ENCODE results near the gene KCNJ5.
"Not testable (repeated sequence)": the region's sequence is repeated elsewhere in the genome, so short reads cannot be mapped to it uniquely, and the experiment has no call there.

The KCNJ5 gene

DNA sequence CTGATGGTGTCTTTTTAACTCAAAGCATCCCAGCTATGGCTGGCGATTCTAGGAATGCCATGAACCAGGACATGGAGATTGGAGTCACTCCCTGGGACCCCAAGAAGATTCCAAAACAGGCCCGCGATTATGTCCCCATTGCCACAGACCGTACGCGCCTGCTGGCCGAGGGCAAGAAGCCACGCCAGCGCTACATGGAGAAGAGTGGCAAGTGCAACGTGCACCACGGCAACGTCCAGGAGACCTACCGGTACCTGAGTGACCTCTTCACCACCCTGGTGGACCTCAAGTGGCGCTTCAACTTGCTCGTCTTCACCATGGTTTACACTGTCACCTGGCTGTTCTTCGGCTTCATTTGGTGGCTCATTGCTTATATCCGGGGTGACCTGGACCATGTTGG is 20.1 kb downstream of the KCNJ5 start:
- DNase-seq (ENCODE audit: low read depth in 3 of 3, low spot score in 1 of 3): no peak

DNA sequence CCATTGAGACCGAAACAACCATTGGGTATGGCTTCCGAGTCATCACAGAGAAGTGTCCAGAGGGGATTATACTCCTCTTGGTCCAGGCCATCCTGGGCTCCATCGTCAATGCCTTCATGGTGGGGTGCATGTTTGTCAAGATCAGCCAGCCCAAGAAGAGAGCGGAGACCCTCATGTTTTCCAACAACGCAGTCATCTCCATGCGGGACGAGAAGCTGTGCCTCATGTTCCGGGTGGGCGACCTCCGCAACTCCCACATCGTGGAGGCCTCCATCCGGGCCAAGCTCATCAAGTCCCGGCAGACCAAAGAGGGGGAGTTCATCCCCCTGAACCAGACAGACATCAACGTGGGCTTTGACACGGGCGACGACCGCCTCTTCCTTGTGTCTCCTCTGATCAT is 20.5 kb downstream of the KCNJ5 start:
- no peak for DNase-seq (ENCODE audit: low read depth in 3 of 3, low spot score in 1 of 3)

DNA sequence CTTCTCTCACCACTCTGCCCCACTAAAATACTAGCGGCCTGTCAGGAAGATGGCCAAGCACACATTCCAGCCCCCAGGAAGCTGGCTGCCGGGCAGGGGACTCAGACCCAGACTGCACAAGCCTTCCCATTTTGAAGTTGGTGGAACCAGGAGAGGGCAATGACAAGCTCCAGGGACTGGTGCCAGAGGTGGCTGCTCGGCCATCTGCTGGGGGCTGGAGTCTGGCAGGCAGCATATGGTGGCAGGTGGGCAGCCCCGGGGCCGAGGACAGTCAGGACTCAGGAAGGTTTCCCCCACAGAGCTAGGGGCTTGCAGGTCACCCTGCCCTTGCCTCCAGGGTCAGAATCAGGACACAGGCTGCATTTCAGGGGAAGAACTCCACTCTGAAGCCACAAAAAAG is 22.6 kb downstream of the KCNJ5 start:
- DNase-seq (ENCODE audit: low read depth in 3 of 3, low spot score in 1 of 3): no peak

DNA sequence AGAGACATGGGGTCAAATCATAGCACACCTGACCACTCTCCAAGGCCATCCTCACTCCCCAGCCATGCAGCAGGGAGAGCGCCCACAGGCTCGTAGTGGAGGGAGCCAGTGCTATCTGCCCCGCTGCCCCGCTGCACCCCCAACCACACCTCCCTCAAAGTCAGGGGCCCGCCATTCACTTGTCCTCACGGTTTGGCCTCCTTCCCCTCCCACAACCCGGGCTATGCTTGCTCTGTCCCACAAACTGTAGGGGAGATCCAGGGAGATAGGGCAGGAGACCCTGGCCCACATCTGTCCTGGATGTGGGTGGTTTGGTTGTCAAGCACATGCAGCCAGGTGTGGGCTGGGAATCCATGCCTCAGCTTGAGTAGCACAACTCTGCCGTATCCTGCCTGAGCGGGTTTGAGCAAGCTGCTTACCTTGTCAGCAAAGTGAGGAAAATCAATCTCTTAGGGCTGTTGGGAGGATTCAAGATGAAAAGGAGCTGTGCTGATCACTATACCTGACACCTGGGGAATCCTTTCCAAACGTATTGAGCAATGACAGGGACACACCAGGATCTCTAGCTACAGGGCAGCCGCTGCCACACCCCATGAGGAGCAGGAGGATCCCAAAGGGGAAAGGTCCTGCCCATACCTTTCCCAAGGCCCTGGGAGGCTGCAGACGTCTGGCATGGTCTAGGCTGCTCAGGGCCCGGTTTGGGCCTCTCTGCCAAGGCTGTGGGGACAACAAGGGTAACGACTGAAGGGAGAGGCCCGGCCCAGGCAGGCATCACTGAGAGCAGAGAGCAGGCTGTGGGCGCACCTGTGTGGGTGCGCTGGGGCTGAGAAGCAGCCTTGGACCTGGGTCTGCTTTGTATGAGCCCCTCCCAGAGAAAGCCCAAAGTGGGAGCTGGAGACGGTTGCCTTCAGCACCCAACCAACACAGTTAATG is 23.3 kb downstream of the KCNJ5 start:
- DNase-seq (ENCODE audit: low read depth in 3 of 3, low spot score in 1 of 3): no peak

- DNase-seq (ENCODE audit: low read depth in 3 of 3, low spot score in 1 of 3): no peak
Observed at GRCh38 chr11:128915149-128915521, 24.0 kb downstream of the KCNJ5 start.

GRCh38 chr11:128916037-128916572 is 24.9 kb downstream of the KCNJ5 start:
- no peak for DNase-seq (ENCODE audit: low read depth in 3 of 3, low spot score in 1 of 3)

DNA sequence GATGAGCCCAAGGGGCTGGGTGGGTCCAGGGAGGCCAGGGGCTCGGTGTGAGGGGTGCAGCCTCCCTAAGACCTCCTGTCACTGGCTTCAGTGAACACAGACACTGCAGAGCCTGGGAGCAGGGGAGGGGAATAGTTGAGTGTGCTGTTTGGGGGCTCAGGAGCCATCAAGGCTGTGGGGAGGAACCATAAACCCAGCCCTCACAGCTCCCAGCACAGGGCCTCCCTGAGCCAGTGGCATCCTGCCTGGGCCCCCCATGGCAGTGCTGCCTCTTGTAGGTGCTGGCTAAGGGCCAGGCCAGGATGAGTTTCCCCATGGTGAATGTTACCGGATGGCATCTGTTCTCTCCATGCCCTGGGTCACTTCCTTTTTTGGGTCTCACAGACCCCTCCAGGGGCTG is 25.5 kb downstream of the KCNJ5 start:
- DNase-seq (ENCODE audit: low read depth in 3 of 3, low spot score in 1 of 3): no peak

- DNase-seq (ENCODE audit: low read depth in 3 of 3, low spot score in 1 of 3): no peak
Observed at GRCh38 chr11:128917144-128917724, 26.1 kb downstream of the KCNJ5 start.

GRCh38 chr11:128919216-128919615 is 28.1 kb downstream of the KCNJ5 start:
- no peak for DNase-seq (ENCODE audit: low read depth in 3 of 3, low spot score in 1 of 3)

- DNase-seq (ENCODE audit: low read depth in 3 of 3, low spot score in 1 of 3): not testable (repeated sequence)
Observed at GRCh38 chr11:128919635-128920034, 28.5 kb downstream of the KCNJ5 start.

DNA sequence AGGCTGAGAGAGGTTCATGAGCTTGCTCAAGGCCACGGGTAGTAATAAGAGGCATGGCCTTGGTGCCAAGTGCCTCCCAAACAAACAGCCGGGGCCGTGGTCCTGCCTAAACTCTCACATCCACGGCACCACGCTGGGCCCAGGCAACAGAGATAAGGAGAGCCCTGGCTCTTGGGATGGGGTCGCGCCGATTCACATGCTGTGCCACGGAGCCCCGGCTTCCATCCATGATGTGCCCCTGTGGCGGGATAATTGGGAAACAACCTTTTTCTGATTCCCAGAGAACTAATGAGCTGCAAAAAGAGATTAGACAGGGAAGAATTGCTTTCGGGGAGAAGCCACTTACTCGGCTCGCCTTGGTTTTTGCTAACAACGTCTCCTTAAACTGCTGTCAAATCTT is 29.5 kb downstream of the KCNJ5 start:
- no peak for DNase-seq (ENCODE audit: low read depth in 3 of 3, low spot score in 1 of 3)

- DNase-seq (ENCODE audit: low read depth in 3 of 3, low spot score in 1 of 3): no peak
Observed at GRCh38 chr11:128921793-128922192, 30.6 kb downstream of the KCNJ5 start.

- no peak for DNase-seq (ENCODE audit: low read depth in 3 of 3, low spot score in 1 of 3)
Observed at GRCh38 chr11:128924104-128924503, 32.9 kb downstream of the KCNJ5 start.

- DNase-seq (ENCODE audit: low read depth in 3 of 3, low spot score in 1 of 3): no peak
Observed at GRCh38 chr11:128924510-128925249, 33.5 kb downstream of the KCNJ5 start.

DNA sequence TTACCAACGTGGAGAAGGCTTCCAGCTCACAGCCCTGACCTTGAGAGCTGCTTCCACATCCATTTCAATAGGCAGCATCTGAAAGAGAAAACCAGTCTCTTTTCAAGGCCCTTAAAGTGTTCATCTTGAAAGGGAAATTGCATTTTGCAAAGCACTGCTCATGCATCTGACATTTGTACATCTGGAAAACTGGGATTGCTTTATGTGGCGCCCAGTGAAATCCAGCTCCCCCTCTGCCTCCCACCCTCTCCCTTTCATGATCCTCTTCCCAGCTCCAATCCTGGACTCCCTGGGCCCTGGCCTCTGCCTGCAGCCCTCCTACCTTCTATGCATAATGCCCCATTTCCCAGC is 34.1 kb downstream of the KCNJ5 start:
- no peak for DNase-seq (ENCODE audit: low read depth in 3 of 3, low spot score in 1 of 3)

- DNase-seq (ENCODE audit: low read depth in 3 of 3, low spot score in 1 of 3): no peak
Observed at GRCh38 chr11:128926000-128926399, 34.8 kb downstream of the KCNJ5 start.

- no peak for DNase-seq (ENCODE audit: low read depth in 3 of 3, low spot score in 1 of 3)
Observed at GRCh38 chr11:128926437-128927107, 35.4 kb downstream of the KCNJ5 start.

- DNase-seq (ENCODE audit: low read depth in 3 of 3, low spot score in 1 of 3): no peak
Observed at GRCh38 chr11:128927108-128927461, 35.9 kb downstream of the KCNJ5 start.

DNA sequence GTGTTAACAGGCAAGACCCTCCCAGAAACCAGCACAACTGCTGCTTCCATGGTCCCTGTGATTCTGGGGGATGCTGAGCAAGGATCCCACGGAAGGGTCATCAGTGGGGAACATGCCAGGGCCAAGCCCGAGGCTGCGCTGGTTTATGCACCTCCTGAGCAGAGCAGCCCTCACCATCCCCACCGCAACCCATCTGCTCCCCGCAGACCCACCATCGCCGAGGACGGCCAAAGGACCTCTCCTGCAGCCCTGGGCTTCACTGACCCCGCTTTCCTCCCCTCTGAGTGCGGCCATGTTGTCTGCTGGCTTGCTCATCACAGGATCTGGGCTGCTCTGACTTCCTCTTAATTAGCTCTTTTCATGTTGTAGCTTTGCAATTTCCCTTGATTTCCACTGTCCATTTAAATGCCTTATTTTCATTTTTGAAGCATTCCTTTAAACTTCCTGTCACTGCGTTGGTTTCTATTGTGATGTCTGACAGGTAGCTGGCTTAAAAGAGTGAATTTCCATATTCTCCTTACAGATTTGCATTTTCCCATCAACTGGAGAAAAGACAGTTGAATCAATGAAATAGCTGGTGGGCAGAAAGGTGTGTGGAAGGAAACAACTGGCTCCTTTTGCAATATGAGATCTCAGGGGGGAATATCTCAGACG is 36.7 kb downstream of the KCNJ5 start:
- DNase-seq (ENCODE audit: low read depth in 3 of 3, low spot score in 1 of 3): no peak

DNA sequence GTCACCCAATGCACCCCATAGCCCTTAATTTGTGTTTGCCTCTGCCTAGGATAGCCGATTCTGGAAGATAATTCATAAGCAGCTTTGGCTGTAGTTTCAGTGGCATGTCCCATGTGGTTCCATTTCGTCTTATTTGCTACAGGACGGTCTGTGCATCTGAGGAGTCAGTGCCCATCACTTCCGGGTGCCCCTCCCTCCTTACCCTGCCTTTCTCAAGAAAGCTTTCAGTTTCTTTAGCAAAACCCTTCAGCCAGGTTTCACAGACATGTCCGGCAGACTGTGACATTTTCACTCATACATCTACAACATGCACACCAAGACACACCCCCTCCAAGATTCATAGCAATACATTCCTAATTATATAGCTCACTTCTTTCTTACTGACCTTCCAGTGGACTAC is 37.2 kb downstream of the KCNJ5 start:
- no peak for DNase-seq (ENCODE audit: low read depth in 3 of 3, low spot score in 1 of 3)

DNA sequence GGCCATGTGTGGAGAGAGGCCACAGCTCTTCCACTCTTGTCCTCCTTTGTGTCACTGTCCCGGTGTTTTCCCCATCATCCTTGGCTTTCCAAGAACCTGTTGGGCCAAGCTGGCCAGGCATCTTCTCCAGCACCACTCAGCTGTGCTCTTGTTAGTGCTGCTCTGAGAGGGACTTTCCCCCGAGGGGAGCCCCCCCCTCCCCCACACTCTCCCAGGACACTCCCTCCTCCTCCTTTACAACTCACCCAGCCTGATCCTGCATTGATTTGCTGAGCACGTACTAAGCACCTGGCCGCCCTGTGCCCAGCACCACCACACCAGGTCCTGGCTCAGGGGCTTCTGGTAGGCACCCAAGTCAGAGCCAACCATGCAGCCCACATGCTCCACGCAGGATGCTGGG is 38.3 kb downstream of the KCNJ5 start:
- no peak for DNase-seq (ENCODE audit: low read depth in 3 of 3, low spot score in 1 of 3)
